GM12892 (cell line): Measurements from ENCODE around the gene CMC1.

ENCODE experiments used
- DNase-seq: peaks from one replicate; pipeline ENCODE4 v3.0.0; 2011; ENCODE audit not compliant: insufficient read length
- FAIRE-seq: peaks from 2 replicates; lab custom pipeline; 2011; peaks lifted over from hg19 to GRCh38; lab: Jason Lieb, UNC
- POLR2A ChIP-seq: IDR thresholded peaks from 2 replicates; pipeline ENCODE4 v1.6.1; 2011; ENCODE audit warnings: low read depth, low read length, control low read depth
- POLR2AphosphoS5 ChIP-seq: IDR thresholded peaks from 2 replicates; pipeline ENCODE4 v1.6.1; 2011; ENCODE audit warnings: low read depth, low read length, control low read depth
- TAF1 ChIP-seq: IDR thresholded peaks from 2 replicates; pipeline ENCODE4 v1.6.1; 2011; ENCODE audit warnings: low read depth, mild to moderate bottlenecking, control low read depth, low read length, borderline replicate concordance

The CMC1 gene

DNA sequence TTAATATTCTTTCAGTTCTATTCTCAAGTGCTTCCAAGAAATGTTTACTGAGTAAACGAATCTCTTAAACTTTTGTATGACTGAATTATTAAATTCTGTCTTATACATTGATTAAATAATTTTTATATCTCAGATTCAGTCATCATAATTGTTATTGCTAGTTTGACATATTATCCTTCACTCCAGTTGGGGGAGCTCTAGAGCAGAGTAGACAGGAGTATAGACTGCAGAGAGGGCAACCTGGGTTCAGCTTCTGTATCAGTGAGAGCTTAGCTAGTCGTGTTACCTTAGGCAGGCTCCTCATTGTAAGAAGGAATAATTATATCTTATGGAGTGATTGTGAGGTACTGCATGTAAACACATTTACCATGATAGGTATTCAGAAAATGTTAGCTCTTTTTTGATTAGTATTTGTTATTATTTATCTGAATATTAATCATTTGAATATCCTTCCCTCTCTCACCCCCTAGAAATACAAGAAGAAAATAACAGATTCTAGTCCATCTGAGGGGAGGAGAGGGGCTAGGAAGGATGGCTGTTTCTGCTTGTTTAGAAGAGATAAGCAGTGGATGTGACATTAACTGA lies 76.1 kb downstream of the CMC1 start:
- no peak for TF ChIP-seq TAF1
- no peak for TF ChIP-seq POLR2A
- no peak for TF ChIP-seq POLR2AphosphoS5
- DNase-seq, result no peak
- FAIRE-seq, result no peak

DNA sequence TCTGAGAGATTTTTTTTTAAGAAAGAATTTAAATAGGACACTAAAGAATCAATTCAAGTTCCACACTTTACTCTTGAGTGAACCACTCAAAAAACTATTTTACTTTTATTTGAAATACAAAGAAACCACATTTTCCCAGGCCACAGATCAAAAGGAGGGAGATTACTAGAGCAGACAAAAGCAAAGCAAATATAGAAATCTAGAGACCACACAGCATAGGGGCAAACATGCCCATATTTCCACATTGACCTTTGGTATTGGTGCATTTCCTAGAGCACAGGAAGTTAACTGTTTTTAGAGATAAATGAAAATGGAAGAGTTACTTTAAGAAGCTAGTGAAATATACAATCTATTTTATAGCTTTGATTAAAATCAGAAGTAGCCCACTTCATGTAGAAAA lies 79.6 kb downstream of the CMC1 start:
- no peak for DNase-seq
- no peak for FAIRE-seq
- TF ChIP-seq POLR2A (no peak), POLR2AphosphoS5 (no peak), TAF1 (no peak)

GRCh38 chr3:28322464-28322863 lies 81.0 kb downstream of the CMC1 start:
- FAIRE-seq (no peak), DNase-seq (no peak)
- TF ChIP-seq POLR2A (no peak), TAF1 (no peak), POLR2AphosphoS5 (no peak)

DNA sequence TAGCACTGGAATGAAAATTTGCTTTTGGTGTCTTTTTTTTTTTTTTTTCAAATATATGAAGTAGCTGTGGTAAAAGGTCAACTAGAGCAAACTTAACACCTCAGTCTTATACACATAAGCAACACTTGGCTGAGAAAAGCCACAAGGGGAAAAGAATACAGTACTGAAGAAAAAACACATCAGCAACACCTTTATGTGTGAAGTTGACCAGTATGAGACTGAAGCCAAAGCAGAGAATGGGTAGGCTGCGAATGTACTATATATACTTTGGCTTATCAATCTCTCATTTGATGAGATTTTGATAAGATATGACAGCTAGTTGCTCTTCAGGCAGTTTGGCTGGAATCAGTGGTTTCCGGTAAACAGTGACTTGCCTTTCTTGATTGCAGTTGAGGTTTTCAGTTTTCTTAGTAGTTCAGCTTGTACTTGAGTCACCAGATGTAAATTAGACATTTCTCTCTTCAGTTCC lies 85.1 kb downstream of the CMC1 start:
- no peak for DNase-seq

GRCh38 chr3:28328188-28329151 lies 87.1 kb downstream of the CMC1 start:
- no peak for TF ChIP-seq TAF1
- no peak for TF ChIP-seq POLR2AphosphoS5
- TF ChIP-seq POLR2A, result no peak
- DNase-seq (no peak), FAIRE-seq (no peak)

More for the DNA sequence above, 85.1 kb downstream of the CMC1 start:
- TF ChIP-seq TAF1, result no peak
- no peak for TF ChIP-seq POLR2A
- TF ChIP-seq POLR2AphosphoS5, result no peak
- no peak for FAIRE-seq

DNA sequence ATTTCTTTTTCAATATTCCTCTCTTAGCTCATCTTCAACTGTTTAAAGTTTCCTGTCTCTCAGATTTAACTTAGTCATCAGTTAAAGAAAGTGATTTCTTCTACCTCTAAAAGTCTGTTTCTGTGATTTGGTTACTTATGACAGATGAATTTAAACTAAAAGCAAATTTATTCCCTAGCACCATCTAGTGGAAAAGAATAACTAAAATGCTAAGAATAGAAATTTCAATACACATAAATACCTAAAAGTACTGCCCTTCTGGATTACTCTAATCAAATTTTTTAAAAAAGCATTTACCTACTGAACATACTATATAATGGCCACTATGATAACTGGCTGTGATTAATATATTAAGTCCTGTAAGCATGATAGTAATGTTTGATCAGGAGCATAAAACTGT lies 93.1 kb downstream of the CMC1 start:
- no peak for DNase-seq
- TF ChIP-seq POLR2AphosphoS5, result no peak
- TF ChIP-seq POLR2A, result no peak
- TF ChIP-seq TAF1, result no peak
- no peak for FAIRE-seq

GRCh38 chr3:28335246-28335645 lies 93.8 kb downstream of the CMC1 start:
- no peak for DNase-seq
- peak; percentile 56 for FAIRE-seq
- TF ChIP-seq TAF1, result no peak
- TF ChIP-seq POLR2A, result no peak
- no peak for TF ChIP-seq POLR2AphosphoS5

GRCh38 chr3:28337230-28337629 lies 95.8 kb downstream of the CMC1 start:
- DNase-seq (no peak), FAIRE-seq (no peak)
- TF ChIP-seq POLR2A, result no peak
- no peak for TF ChIP-seq POLR2AphosphoS5
- TF ChIP-seq TAF1, result no peak

DNA sequence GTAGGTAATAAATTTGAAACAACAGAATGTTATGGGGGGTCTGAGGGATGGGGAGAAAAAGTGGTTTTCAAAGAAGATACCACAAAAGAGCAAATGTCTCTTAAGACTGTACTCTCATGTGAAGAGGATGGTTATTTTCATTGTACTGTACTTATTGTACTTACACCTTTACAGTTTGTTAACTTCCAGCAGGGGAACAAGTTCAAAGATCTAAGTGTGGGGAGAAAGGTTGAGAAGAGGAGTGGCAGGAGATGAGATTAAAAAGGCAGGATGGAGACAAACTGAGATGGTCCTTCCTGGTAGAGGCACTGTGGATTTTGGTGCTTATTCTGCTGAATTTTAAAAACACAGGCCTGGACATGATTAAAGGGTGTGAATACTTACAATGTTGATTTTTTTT lies 101.7 kb downstream of the CMC1 start:
- FAIRE-seq (no peak), DNase-seq (no peak)
- TF ChIP-seq TAF1 (no peak), POLR2AphosphoS5 (no peak), POLR2A (no peak)

DNA sequence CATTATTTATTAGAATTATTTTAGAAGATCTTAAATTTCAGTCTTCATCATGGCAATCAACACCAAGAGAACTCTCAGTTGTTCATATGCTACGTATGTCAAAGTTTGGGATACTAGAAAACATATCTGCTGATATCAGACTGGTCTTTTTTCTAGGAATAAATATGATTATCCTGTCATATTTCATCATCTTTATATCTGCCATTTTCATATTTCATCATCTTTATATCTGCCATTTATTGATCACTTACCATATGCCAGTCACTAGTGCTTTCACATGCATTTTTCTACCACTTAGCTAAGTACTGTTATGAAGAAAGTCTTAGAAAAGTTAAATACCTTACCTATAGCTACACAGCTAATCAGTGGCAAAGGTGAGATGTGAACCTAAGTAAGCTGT lies 104.3 kb downstream of the CMC1 start:
- FAIRE-seq, result no peak
- no peak for DNase-seq
- TF ChIP-seq POLR2A (no peak), TAF1 (no peak), POLR2AphosphoS5 (no peak)

GRCh38 chr3:28347374-28348264 lies 106.2 kb downstream of the CMC1 start:
- FAIRE-seq (peak; percentile 77), DNase-seq (no peak)
- TF ChIP-seq POLR2AphosphoS5, result no peak
- no peak for TF ChIP-seq POLR2A
- TF ChIP-seq TAF1, result no peak

- TF ChIP-seq POLR2A, result no peak
- TF ChIP-seq POLR2AphosphoS5, result no peak
- TF ChIP-seq TAF1, result no peak
- FAIRE-seq (no peak), DNase-seq (no peak)
Observed at GRCh38 chr3:28348265-28348628, 106.8 kb downstream of the CMC1 start.
